HT1080 (cell line): ENCODE measurements around the gene SLC16A5. TPM values are rescaled to one million over a fixed set of nuclear protein-coding genes. Genes with fewer than 3 reads are reported as not detected.
"Not testable (repeated sequence)": the region's sequence is repeated elsewhere in the genome, so short reads cannot be mapped to it uniquely, and the experiment has no call there.

Experiments used
- DNase-seq: peaks from one replicate; pipeline ENCODE4 v3.0.0-alpha.2; 2015; ENCODE audit warnings: low read depth
- total RNA-seq: library from RNA; depleted of rRNA; stranded (reverse); fragments of >200 nt; shearing (Covaris generic); gene quantifications from 2 replicates; pipeline ENCODE4 v1.2.3, GENCODE V29; 2014

Gene SLC16A5
- total RNA-seq, 1 experiment from 2014 or later, result not detected

- DNase-seq, result no peak
Measured at GRCh38 chr17:75064040-75064439, 23.7 kb upstream of the SLC16A5 start.

GRCh38 chr17:75064460-75064859, 23.3 kb upstream of the SLC16A5 start:
- DNase-seq, result no peak

GRCh38 chr17:75064867-75065561, 22.7 kb upstream of the SLC16A5 start:
- no peak for DNase-seq

GRCh38 chr17:75065562-75066151, 22.1 kb upstream of the SLC16A5 start:
- peak; percentile 65 for DNase-seq

GRCh38 chr17:75067856-75068255, 19.9 kb upstream of the SLC16A5 start:
- peak; percentile 62 for DNase-seq

GRCh38 chr17:75068750-75069149, 19.0 kb upstream of the SLC16A5 start:
- DNase-seq, result no peak

GRCh38 chr17:75069783-75070182, 18.0 kb upstream of the SLC16A5 start:
- DNase-seq, result peak; percentile 47

GRCh38 chr17:75071478-75072271, 16.1 kb upstream of the SLC16A5 start:
- not testable (repeated sequence) for DNase-seq

- not testable (repeated sequence) for DNase-seq
Measured at GRCh38 chr17:75072909-75073308, 14.8 kb upstream of the SLC16A5 start.

- DNase-seq, result no peak
Measured at GRCh38 chr17:75073618-75074047, 14.1 kb upstream of the SLC16A5 start.

GRCh38 chr17:75074532-75074931, 13.2 kb upstream of the SLC16A5 start:
- DNase-seq, result no peak

GRCh38 chr17:75075597-75076336, 12.0 kb upstream of the SLC16A5 start:
- DNase-seq, result no peak

- DNase-seq, result no peak
Measured at GRCh38 chr17:75077072-75077495, 10.7 kb upstream of the SLC16A5 start.

GRCh38 chr17:75077496-75078283, 10.1 kb upstream of the SLC16A5 start:
- DNase-seq, result no peak

- peak; percentile 72 for DNase-seq
Measured at GRCh38 chr17:75078284-75079022, 9.3 kb upstream of the SLC16A5 start.

GRCh38 chr17:75079023-75079373, 8.8 kb upstream of the SLC16A5 start:
- no peak for DNase-seq

- DNase-seq, result no peak
Measured at GRCh38 chr17:75081611-75082540, 5.9 kb upstream of the SLC16A5 start.

GRCh38 chr17:75082683-75083082, 5.1 kb upstream of the SLC16A5 start:
- DNase-seq, result no peak
